NCI-H1105 (cell line): ENCODE measurements around the gene ADAMTS12.

Source experiments
- DNase-seq: peaks from one replicate; lab custom pipeline; 2025; lab: John Stamatoyannopoulos, UW

Gene ADAMTS12

GRCh38 chr5:33713136-33713765, 178.5 kb downstream of the ADAMTS12 start:
- DNase-seq, result no peak

- no peak for DNase-seq
Measured at GRCh38 chr5:33712664-33713063, 179.1 kb downstream of the ADAMTS12 start.

- DNase-seq, result no peak
Measured at GRCh38 chr5:33711094-33711679, 180.6 kb downstream of the ADAMTS12 start.

GRCh38 chr5:33702867-33703266, 188.9 kb downstream of the ADAMTS12 start:
- no peak for DNase-seq

GRCh38 chr5:33701951-33702350, 189.8 kb downstream of the ADAMTS12 start:
- no peak for DNase-seq

- DNase-seq, result no peak
Measured at GRCh38 chr5:33701251-33701650, 190.5 kb downstream of the ADAMTS12 start.

GRCh38 chr5:33696411-33696810, 195.4 kb downstream of the ADAMTS12 start:
- no peak for DNase-seq

GRCh38 chr5:33692980-33693379, 198.8 kb downstream of the ADAMTS12 start:
- no peak for DNase-seq

- DNase-seq, result no peak
Measured at GRCh38 chr5:33691856-33692255, 199.9 kb downstream of the ADAMTS12 start.

GRCh38 chr5:33690374-33691135, 201.2 kb downstream of the ADAMTS12 start:
- DNase-seq, result no peak

GRCh38 chr5:33688526-33688925, 203.3 kb downstream of the ADAMTS12 start:
- DNase-seq, result no peak

- no peak for DNase-seq
Measured at GRCh38 chr5:33688066-33688465, 203.7 kb downstream of the ADAMTS12 start.

GRCh38 chr5:33685873-33686755, 205.7 kb downstream of the ADAMTS12 start:
- no peak for DNase-seq

GRCh38 chr5:33684496-33685159, 207.2 kb downstream of the ADAMTS12 start:
- DNase-seq, result no peak

- DNase-seq, result no peak
Measured at GRCh38 chr5:33679791-33680190, 212.0 kb downstream of the ADAMTS12 start.

GRCh38 chr5:33675958-33676464, 215.8 kb downstream of the ADAMTS12 start:
- no peak for DNase-seq

GRCh38 chr5:33671700-33672291, 220.0 kb downstream of the ADAMTS12 start:
- no peak for DNase-seq

- no peak for DNase-seq
Measured at GRCh38 chr5:33662722-33663427, 228.9 kb downstream of the ADAMTS12 start.

- no peak for DNase-seq
Measured at GRCh38 chr5:33659526-33660169, 232.1 kb downstream of the ADAMTS12 start.
